Lower lobe of right lung (tissue), 2 donors: Measurements from ENCODE around the gene CCL25. TPM values are rescaled to one million over a fixed set of nuclear protein-coding genes. Genes with fewer than 3 reads are reported as not detected.

Experiments used
- ATAC-seq, 2 donors: fragments of 200-7000 bp; cut with Tn5 transposase; one replicate each; pipeline ENCODE4 v1.9.1; 2020 to 2022; ENCODE audit warnings: mild to moderate bottlenecking in 2 of 2, moderate library complexity in 2 of 2
- DNase-seq: peaks from one replicate; pipeline ENCODE4 v3.0.0-alpha.2; 2020
- H3K27ac ChIP-seq: fragments of 200-600 bp; one replicate; pipeline ENCODE4 v1.8.0; 2022
- H3K27me3 ChIP-seq: fragments of 200-600 bp; one replicate; pipeline ENCODE4 v1.8.0; 2022; ENCODE audit warnings: low read depth
- H3K36me3 ChIP-seq: fragments of 200-600 bp; one replicate; pipeline ENCODE4 v1.8.0; 2022; ENCODE audit warnings: mild to moderate bottlenecking
- H3K4me1 ChIP-seq: fragments of 200-600 bp; one replicate; pipeline ENCODE4 v1.8.0; 2022
- H3K4me3 ChIP-seq: fragments of 200-600 bp; one replicate; pipeline ENCODE4 v1.8.0; 2022; ENCODE audit warnings: mild to moderate bottlenecking
- H3K9me3 ChIP-seq: fragments of 200-600 bp; one replicate; pipeline ENCODE4 v1.8.0; 2022
- intact Hi-C: fragments of 100-400 bp; cut with DNase I; formaldehyde crosslinking; loops from one replicate; pipeline ENCODE4 v1.11.0; 2022
- total RNA-seq: library from RNA; stranded (reverse); fragmentation: NEBNext Ultra II Directional; extraction: Animal tissue kit (Norgen Biotek cat#: 25700); gene quantifications from one replicate; pipeline ENCODE4 v1.2.1, GENCODE V29; 2021
- TF ChIP-seq, protein P1 (sequence below): fragments of 200-600 bp; IDR thresholded peaks from one replicate; pipeline ENCODE4 v1.8.0; 2022; ENCODE audit warnings: antibody characterized with exemption, mild to moderate bottlenecking
- donor health status: DM: no; HTN: yes; CAD: no; lungs with severe emphysema.

Gene CCL25
- total RNA-seq, 1 donor from 2014 or later = not detected

- intact Hi-C loops = no loop called here
- no peak overlapping the region for H3K4me3 ChIP-seq
Observed at GRCh38 chr19:8046569-8047165, 5.9 kb upstream of the CCL25 start.

DNA sequence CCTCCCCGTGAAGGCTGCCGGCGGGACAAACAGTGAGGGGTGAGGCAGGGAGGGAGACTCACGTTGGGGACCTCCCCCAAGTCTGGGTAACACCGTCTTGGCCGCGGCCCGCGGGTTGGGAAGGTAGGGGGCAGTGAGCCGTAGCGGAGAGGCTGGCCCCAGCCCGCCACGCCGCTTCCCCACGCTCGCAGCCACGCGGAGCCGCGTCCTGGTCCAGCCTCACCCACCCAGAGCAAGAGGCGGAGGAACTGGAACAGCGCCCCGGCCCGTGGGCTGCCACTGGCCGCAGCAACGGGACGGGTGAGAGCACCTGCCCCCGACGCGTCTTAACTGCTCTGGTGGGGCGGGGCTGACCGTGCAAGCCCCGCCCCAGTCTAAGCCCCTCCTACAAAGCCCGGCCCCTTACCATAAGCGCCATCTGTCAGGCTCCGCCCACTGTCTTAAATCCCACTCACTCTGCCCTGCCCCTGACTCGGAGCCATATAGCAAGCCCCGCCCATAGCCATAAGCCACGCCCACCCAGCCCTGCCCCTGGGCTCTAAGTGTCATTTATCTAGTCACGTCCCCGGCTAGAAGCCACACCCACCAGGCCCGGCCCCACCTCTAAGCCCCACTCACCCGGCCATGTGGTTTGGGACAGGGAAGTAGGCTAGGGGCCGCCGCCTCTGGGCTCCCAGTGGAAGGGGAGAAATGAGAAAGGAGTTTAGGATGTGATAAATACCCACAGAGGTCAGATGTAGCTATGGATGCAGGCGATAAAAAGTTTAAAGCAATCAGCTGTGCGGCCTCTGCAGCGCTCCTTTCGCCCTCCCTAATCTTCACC, 2.1 kb upstream of the CCL25 start:
- H3K27ac ChIP-seq = no peak overlapping the region
- no peaks in the 10 kb centered on the region for H3K36me3 ChIP-seq
- DNase-seq = peak; percentile 95
- no peaks in the 10 kb centered on the region for H3K9me3 ChIP-seq
- ATAC-seq = peak; percentile 96 to 97
- TF ChIP-seq, protein P1, sequence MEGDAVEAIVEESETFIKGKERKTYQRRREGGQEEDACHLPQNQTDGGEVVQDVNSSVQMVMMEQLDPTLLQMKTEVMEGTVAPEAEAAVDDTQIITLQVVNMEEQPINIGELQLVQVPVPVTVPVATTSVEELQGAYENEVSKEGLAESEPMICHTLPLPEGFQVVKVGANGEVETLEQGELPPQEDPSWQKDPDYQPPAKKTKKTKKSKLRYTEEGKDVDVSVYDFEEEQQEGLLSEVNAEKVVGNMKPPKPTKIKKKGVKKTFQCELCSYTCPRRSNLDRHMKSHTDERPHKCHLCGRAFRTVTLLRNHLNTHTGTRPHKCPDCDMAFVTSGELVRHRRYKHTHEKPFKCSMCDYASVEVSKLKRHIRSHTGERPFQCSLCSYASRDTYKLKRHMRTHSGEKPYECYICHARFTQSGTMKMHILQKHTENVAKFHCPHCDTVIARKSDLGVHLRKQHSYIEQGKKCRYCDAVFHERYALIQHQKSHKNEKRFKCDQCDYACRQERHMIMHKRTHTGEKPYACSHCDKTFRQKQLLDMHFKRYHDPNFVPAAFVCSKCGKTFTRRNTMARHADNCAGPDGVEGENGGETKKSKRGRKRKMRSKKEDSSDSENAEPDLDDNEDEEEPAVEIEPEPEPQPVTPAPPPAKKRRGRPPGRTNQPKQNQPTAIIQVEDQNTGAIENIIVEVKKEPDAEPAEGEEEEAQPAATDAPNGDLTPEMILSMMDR = no peak
- peaks cover 11% of the 10 kb centered on the region for H3K4me1 ChIP-seq
- peak overlapping the region; percentile 46 for H3K4me3 ChIP-seq
- peaks cover 4% of the 10 kb centered on the region for H3K27me3 ChIP-seq
- intact Hi-C loops = no loop called here

More at GRCh38 chr19:8046569-8047165, 5.9 kb upstream of the CCL25 start:
- Histone ChIP-seq H3K4me1 (peaks cover 11% of the 10 kb centered on the region), H3K36me3 (no peaks in the 10 kb centered on the region), H3K27ac (no peak overlapping the region), H3K9me3 (no peaks in the 10 kb centered on the region), H3K27me3 (peaks cover 4% of the 10 kb centered on the region)
- ATAC-seq (no peak), DNase-seq (no peak)
- TF ChIP-seq, protein P1 = no peak

DNA sequence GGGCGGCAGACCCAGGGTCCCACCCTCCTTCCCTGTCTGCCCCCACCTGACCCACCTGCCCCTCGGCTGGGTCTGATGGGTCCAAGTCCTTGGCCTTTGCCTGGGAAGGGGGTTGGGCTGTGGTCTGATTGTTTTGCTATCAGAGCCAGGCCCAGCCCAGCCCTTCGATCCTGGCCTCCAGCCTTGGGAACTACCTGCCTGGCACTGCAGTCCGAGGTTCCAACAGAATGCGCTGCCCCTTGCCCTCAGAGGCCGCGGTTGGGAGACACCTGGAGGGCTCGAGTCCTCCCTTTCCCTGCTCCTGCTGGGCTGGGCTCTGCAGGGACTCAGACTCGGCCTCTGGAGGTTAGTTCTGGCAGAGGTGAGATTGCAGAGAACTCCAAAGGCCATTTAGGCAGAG, 1.6 kb downstream of the CCL25 start:
- Histone ChIP-seq H3K27ac (no peak overlapping the region), H3K9me3 (no peaks in the 10 kb centered on the region), H3K4me3 (no peak overlapping the region), H3K4me1 (peaks cover 11% of the 10 kb centered on the region), H3K27me3 (peaks cover 4% of the 10 kb centered on the region), H3K36me3 (no peaks in the 10 kb centered on the region)
- ATAC-seq (no peak), DNase-seq (no peak)
- TF ChIP-seq, protein P1 = no peak
- intact Hi-C loops = no loop called here

GRCh38 chr19:8056533-8056932, 4.0 kb downstream of the CCL25 start:
- TF ChIP-seq, protein P1 = no peak
- H3K27me3 ChIP-seq = no peaks in the 10 kb centered on the region
- intact Hi-C loops = no loop called here
- ATAC-seq (no peak), DNase-seq (no peak)
- H3K36me3 ChIP-seq = no peaks in the 10 kb centered on the region
- H3K9me3 ChIP-seq = no peaks in the 10 kb centered on the region
- H3K4me1 ChIP-seq = no peaks in the 10 kb centered on the region
- H3K4me3 ChIP-seq = no peak overlapping the region
- no peak overlapping the region for H3K27ac ChIP-seq

DNA sequence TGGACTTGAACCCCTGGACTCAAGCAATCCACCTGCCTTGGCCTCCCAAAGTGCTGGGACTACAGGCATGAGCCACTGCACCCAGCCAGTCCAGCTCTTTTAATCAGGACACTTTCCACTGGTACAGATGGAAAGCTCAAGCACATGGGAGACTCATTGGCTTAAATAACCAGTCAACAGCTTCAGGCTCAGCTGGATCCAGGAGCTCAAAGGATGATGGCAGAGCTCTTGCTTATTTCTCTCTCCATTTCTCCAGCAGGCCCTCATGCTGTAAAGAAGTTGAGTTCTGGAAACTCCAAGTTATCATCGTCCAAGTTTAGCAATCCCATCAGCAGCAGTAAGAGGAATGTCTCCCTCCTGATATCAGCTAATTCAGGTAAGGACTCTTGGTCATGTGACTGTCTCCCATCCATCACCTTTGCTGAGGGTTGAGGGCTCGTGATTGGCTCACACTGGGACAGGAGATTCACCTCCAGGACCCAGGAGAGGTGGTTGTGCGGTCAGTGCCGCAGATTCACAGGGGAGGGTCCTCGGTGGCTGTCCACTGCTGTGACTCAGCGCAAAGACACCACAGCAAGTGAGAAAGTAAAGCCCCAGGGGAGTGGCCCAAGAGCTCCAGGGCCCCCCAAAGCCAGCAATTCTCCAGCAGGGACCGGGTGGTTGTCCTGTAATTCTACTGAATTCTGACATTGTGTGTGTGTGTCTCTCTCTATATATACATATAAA, 5.1 kb downstream of the CCL25 start:
- H3K36me3 ChIP-seq = no peaks in the 10 kb centered on the region
- intact Hi-C loops = no loop called here
- TF ChIP-seq, protein P1 = no peak
- no peaks in the 10 kb centered on the region for H3K4me1 ChIP-seq
- no peak overlapping the region for H3K4me3 ChIP-seq
- H3K27ac ChIP-seq = no peak overlapping the region
- H3K9me3 ChIP-seq = no peaks in the 10 kb centered on the region
- no peaks in the 10 kb centered on the region for H3K27me3 ChIP-seq
- DNase-seq = no peak
- ATAC-seq = no peak
